ENCODE measurements around the gene NF2. TPM values are rescaled to one million over a fixed set of nuclear protein-coding genes. Genes with fewer than 3 reads are reported as not detected.
A peak's percentile ranks its signal among the peaks of the same experiment; 100 is the strongest.

Gene NF2
- total and polyA plus RNA-seq, 2 of the 8 experiments (the other 6 are each of a cell fraction or from before 2014, with no cell fraction given), result 17.6 to 53.6 TPM

DNA sequence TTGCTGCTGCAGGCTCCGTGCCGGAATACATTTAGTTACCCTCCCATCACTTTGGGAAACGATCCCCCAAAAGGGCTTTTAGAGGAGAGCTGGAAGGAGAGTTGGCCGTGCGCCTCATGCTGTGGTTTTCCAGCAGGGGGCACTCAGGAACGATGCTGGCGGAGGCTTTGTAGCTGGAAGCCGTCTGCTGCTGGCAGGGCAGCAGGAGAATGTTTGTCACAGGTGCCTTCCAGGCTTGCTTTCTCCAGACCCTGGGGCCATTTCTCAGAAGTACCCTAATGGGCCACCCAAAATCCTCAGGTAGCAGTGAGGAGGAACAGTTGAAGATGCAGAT is 86.4 kb downstream of the NF2 start (continued):
- TF ChIP-seq SUZ12 (IDR thresholded peaks at IDR 0.05; ENCODE audit: low read length) (no peak), ASH2L (IDR thresholded peaks at IDR 0.05; ENCODE audit: low read length) (no peak), POU5F1 (IDR thresholded peaks at IDR 0.05; ENCODE audit: low read depth, low read length) (no peak), CHD2 (IDR thresholded peaks at IDR 0.05; ENCODE audit: low read length) (no peak), CHD1 (IDR thresholded peaks at IDR 0.05; ENCODE audit: low read depth, low read length) (no peak), TEAD4 (IDR thresholded peaks at IDR 0.05; ENCODE audit: low read depth, low read length) (no peak), JUN (IDR thresholded peaks at IDR 0.05; ENCODE audit: low read depth, low read length) (no peak), RXRA (IDR thresholded peaks at IDR 0.05; ENCODE audit: insufficient read depth, low read depth, low read length) (no peak), CBX5 (IDR thresholded peaks at IDR 0.05; ENCODE audit: low read depth, low read length) (no peak), GTF2F1 (IDR thresholded peaks at IDR 0.05; ENCODE audit: borderline replicate concordance, low read depth, low read length) (no peak), TBP (IDR thresholded peaks at IDR 0.05; ENCODE audit: low read depth, low read length) (no peak), SRF (IDR thresholded peaks at IDR 0.05; ENCODE audit: low read depth, low read length) (no peak), POLR2A (IDR thresholded peaks at IDR 0.05; ENCODE audit: control extremely low read depth in 1 of 2, low read depth in 2 of 2, low read length in 2 of 2) (no peak), JUND (IDR thresholded peaks at IDR 0.05; ENCODE audit: low read length) (0 out of 2 replicates have a peak, but pooled peaks have one; percentile 13), CTBP2 (IDR thresholded peaks at IDR 0.05; ENCODE audit: borderline replicate concordance, insufficient read depth, insufficient read length, low read length) (no peak), SIN3A (conservative IDR thresholded peaks at IDR 0.05 in 1 of 2, IDR thresholded peaks at IDR 0.05 in 1 of 2; ENCODE audit: low read depth in 1 of 2, low read length in 2 of 2) (no peak), EGR1 (IDR thresholded peaks at IDR 0.05; ENCODE audit: borderline replicate concordance, low read depth, low read length) (no peak)
- TF ChIP-seq, protein P1, sequence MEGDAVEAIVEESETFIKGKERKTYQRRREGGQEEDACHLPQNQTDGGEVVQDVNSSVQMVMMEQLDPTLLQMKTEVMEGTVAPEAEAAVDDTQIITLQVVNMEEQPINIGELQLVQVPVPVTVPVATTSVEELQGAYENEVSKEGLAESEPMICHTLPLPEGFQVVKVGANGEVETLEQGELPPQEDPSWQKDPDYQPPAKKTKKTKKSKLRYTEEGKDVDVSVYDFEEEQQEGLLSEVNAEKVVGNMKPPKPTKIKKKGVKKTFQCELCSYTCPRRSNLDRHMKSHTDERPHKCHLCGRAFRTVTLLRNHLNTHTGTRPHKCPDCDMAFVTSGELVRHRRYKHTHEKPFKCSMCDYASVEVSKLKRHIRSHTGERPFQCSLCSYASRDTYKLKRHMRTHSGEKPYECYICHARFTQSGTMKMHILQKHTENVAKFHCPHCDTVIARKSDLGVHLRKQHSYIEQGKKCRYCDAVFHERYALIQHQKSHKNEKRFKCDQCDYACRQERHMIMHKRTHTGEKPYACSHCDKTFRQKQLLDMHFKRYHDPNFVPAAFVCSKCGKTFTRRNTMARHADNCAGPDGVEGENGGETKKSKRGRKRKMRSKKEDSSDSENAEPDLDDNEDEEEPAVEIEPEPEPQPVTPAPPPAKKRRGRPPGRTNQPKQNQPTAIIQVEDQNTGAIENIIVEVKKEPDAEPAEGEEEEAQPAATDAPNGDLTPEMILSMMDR (IDR thresholded peaks at IDR 0.05; ENCODE audit: control extremely low read depth in 1 of 3, insufficient read depth in 1 of 3, low read depth in 1 of 3, low read length in 3 of 3), result peak; percentile 78 to 89 (median 89)
- TF ChIP-seq, protein P2, sequence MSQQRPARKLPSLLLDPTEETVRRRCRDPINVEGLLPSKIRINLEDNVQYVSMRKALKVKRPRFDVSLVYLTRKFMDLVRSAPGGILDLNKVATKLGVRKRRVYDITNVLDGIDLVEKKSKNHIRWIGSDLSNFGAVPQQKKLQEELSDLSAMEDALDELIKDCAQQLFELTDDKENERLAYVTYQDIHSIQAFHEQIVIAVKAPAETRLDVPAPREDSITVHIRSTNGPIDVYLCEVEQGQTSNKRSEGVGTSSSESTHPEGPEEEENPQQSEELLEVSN (IDR thresholded peaks at IDR 0.05), result no peak
